GM12873 (cell line): ENCODE results near the gene PTPRG.

ENCODE experiments used
- CTCF ChIP-seq: IDR thresholded peaks from 2 replicates; pipeline ENCODE4 v1.5.1; 2012; ENCODE audit warnings: low read depth, mild to moderate bottlenecking, moderate library complexity, low read length, control low read depth; ENCODE audit not compliant: insufficient read depth; ENCODE audit errors: missing control alignments

PTPRG gene

GRCh38 chr3:61761694-61762430 lies 200.5 kb downstream of the PTPRG start:
- TF ChIP-seq CTCF, result no peak

GRCh38 chr3:61765157-61765876 lies 203.9 kb downstream of the PTPRG start:
- TF ChIP-seq CTCF, result no peak

GRCh38 chr3:61768284-61769037 lies 207.1 kb downstream of the PTPRG start:
- TF ChIP-seq CTCF, result no peak

GRCh38 chr3:61769266-61769990 lies 208.1 kb downstream of the PTPRG start:
- TF ChIP-seq CTCF, result no peak

- TF ChIP-seq CTCF, result no peak
Measured at GRCh38 chr3:61771976-61772375, 210.6 kb downstream of the PTPRG start.

GRCh38 chr3:61772456-61772855 lies 211.1 kb downstream of the PTPRG start:
- TF ChIP-seq CTCF, result no peak
